Measurements from ENCODE around the gene WAC.

- TF ChIP-seq POLR2A (IDR thresholded peaks at IDR 0.05) (no peak), CTCF (IDR thresholded peaks at IDR 0.05 in 4 of 5, conservative IDR thresholded peaks at IDR 0.05 in 1 of 5) (no peak)
Observed at GRCh38 chr10:28514648-28515047, 18.3 kb upstream of the WAC start.

Data from gastrocnemius medialis (tissue), 4 donors.